HL-60/S4 treated with phorbol 12-myristate 13-acetate at 8.2 ng/mL for 4 days and 3 days (cell line): ENCODE results near the gene UAP1.

Source experiments
- in situ Hi-C: fragments of 300-500 bp; cut with MboI; formaldehyde crosslinking; loops from 2 replicates; pipeline ENCODE4 v1.15.0; 2022; ENCODE audit warnings: low sequenced_read_pairs

The UAP1 gene

GRCh38 chr1:162612606-162613400 lies 51.3 kb downstream of the UAP1 start:
- in situ Hi-C loops = no loop called here

GRCh38 chr1:162616848-162617247 lies 55.3 kb downstream of the UAP1 start:
- in situ Hi-C loops = no loop called here

- in situ Hi-C loops = no loop called here
Measured at GRCh38 chr1:162617513-162617912, 56.0 kb downstream of the UAP1 start.

GRCh38 chr1:162619076-162619475 lies 57.6 kb downstream of the UAP1 start:
- in situ Hi-C loops = no loop called here

- in situ Hi-C loops = no loop called here
Measured at GRCh38 chr1:162621256-162621655, 59.7 kb downstream of the UAP1 start.

- in situ Hi-C loops = no loop called here
Measured at GRCh38 chr1:162625679-162626078, 64.2 kb downstream of the UAP1 start.

GRCh38 chr1:162626094-162626493 lies 64.6 kb downstream of the UAP1 start:
- in situ Hi-C loops = no loop called here

GRCh38 chr1:162626761-162627160 lies 65.2 kb downstream of the UAP1 start:
- in situ Hi-C loops = no loop called here

- in situ Hi-C loops = no loop called here
Measured at GRCh38 chr1:162627662-162628296, 66.3 kb downstream of the UAP1 start.

- in situ Hi-C loops = no loop called here
Measured at GRCh38 chr1:162629077-162629627, 67.6 kb downstream of the UAP1 start.

GRCh38 chr1:162629651-162630050 lies 68.1 kb downstream of the UAP1 start:
- in situ Hi-C loops = no loop called here

- in situ Hi-C loops = no loop called here
Measured at GRCh38 chr1:162631546-162632191, 70.1 kb downstream of the UAP1 start.

- in situ Hi-C loops = no loop called here
Measured at GRCh38 chr1:162632217-162632666, 70.7 kb downstream of the UAP1 start, which contains the start of gene DDR2. TSS of gene DDR2 (plus strand) at chr1:162632464. CDS start at chr1:162719064, 86,600 bp downstream.

- in situ Hi-C loops = no loop called here
Measured at GRCh38 chr1:162632698-162633080, 71.2 kb downstream of the UAP1 start.

GRCh38 chr1:162633081-162633762 lies 71.7 kb downstream of the UAP1 start:
- in situ Hi-C loops = no loop called here

GRCh38 chr1:162635418-162635817 lies 73.9 kb downstream of the UAP1 start:
- in situ Hi-C loops = no loop called here

- in situ Hi-C loops = no loop called here
Measured at GRCh38 chr1:162639718-162640117, 78.2 kb downstream of the UAP1 start.

- in situ Hi-C loops = no loop called here
Measured at GRCh38 chr1:162641114-162641513, 79.6 kb downstream of the UAP1 start.

- in situ Hi-C loops = no loop called here
Measured at GRCh38 chr1:162644986-162645314, 83.4 kb downstream of the UAP1 start.

- in situ Hi-C loops = no loop called here
Measured at GRCh38 chr1:162645666-162646065, 84.1 kb downstream of the UAP1 start.

GRCh38 chr1:162649583-162649982 lies 88.1 kb downstream of the UAP1 start:
- in situ Hi-C loops = no loop called here
